GM12878 (cell line): ENCODE data around the gene RPS16. TPM values are rescaled to one million over a fixed set of nuclear protein-coding genes. Genes with fewer than 3 reads are reported as not detected.
A peak's percentile ranks its signal among the peaks of the same experiment; 100 is the strongest.

Experiments used
- ATAC-seq: fragments of 200-7000 bp; cut with Tn5 transposase; 3 replicates; pipeline ENCODE4 v1.9.1; 2020; ENCODE audit warnings: mild to moderate bottlenecking, moderate library complexity
- BruUV-seq: library from RNA; stranded (reverse); fragments of 400-500 nt; replicated peaks from 2 replicates; lab custom pipeline; 2021; lab: Mats Ljungman, UMichigan
- CTCF ChIA-PET: fragments of 300-600 bp; sonication (Branson Sonifier 250); formaldehyde crosslinking; extraction: SDS; loops from one replicate; lab custom pipeline; 2021; ENCODE audit warnings: inconsistent platforms; lab: Yijun Ruan, JAX
- POLR2A ChIA-PET: fragments of 350-600 bp; formaldehyde crosslinking; extraction: SDS; loops from one replicate; lab custom pipeline; 2021; ENCODE audit warnings: inconsistent platforms; lab: Charles Lee
- RAD21 ChIA-PET: fragments of 300-600 bp; sonication (Branson Sonifier 250); formaldehyde crosslinking; loops from one replicate; lab custom pipeline; 2023; ENCODE audit warnings: antibody characterized with exemption; ENCODE audit not compliant: unreplicated experiment; lab: Charles Lee
- SMC1A ChIA-PET: fragments of 300-600 bp; sonication (Branson Sonifier 250); formaldehyde crosslinking; loops from one replicate; lab custom pipeline; 2023; ENCODE audit not compliant: unreplicated experiment, uncharacterized antibody; lab: Charles Lee
- DNase-seq: peaks from one replicate; pipeline ENCODE4 v3.0.0-alpha.2; 2011; ENCODE audit warnings: low read depth, low spot score
- FAIRE-seq: peaks from 3 replicates; lab custom pipeline; 2011; peaks lifted over from hg19 to GRCh38; lab: Jason Lieb, UNC
- H2AFZ ChIP-seq: 2 replicates; pipeline ENCODE4 v1.6.0; 2011; ENCODE audit warnings: low read depth, low read length, control low read depth; ENCODE audit not compliant: control insufficient read depth
- H3K27ac ChIP-seq: 2 replicates; pipeline ENCODE4 v1.5.1; 2011; ENCODE audit warnings: control low read depth; ENCODE audit not compliant: control insufficient read depth, insufficient read depth
- H3K27me3 ChIP-seq, 2 experiments: replicated peaks in 1 of 2; 2 replicates each; pipeline versions ENCODE4 v1.6.0 to v1.6.1; 2011; ENCODE audit warnings: low read length in 1 of 2; ENCODE audit not compliant: control insufficient read depth in 2 of 2, insufficient read depth in 2 of 2
- H3K36me3 ChIP-seq, 2 experiments: 2 replicates each; pipeline ENCODE4 v1.5.1; 2011; ENCODE audit warnings: low read length in 1 of 2; ENCODE audit not compliant: control insufficient read depth in 2 of 2, insufficient read depth in 2 of 2
- H3K4me1 ChIP-seq: 2 replicates; pipeline ENCODE4 v1.6.1; 2011; ENCODE audit warnings: mild to moderate bottlenecking, low read length, moderate library complexity, mixed read lengths; ENCODE audit not compliant: control insufficient read depth, insufficient read depth
- H3K4me2 ChIP-seq: 2 replicates; pipeline ENCODE4 v1.6.0; 2011; ENCODE audit warnings: control low read depth; ENCODE audit not compliant: control insufficient read depth, insufficient read depth
- H3K4me3 ChIP-seq: fragments of 200-600 bp; sonication (generic); 2 replicates; pipeline ENCODE4 v1.5.1; 2016
- H3K79me2 ChIP-seq: 2 replicates; pipeline ENCODE4 v1.6.0; 2011; ENCODE audit warnings: low read length; ENCODE audit not compliant: control insufficient read depth, insufficient read depth
- H3K9ac ChIP-seq: 2 replicates; pipeline ENCODE4 v1.8.0; 2011; ENCODE audit warnings: low read length, control low read depth, mixed read lengths; ENCODE audit not compliant: control insufficient read depth, insufficient read depth
- H3K9me3 ChIP-seq: replicated peaks from 3 replicates; pipeline ENCODE4 v1.5.1; 2011; ENCODE audit warnings: mild to moderate bottlenecking, low read length; ENCODE audit not compliant: control insufficient read depth, insufficient read depth
- H4K20me1 ChIP-seq: 2 replicates; pipeline ENCODE4 v1.6.0; 2011; ENCODE audit not compliant: control insufficient read depth, insufficient read depth
- CREB1 ChIP-seq: IDR thresholded peaks from 2 replicates; pipeline ENCODE4 v1.6.1; 2012; ENCODE audit warnings: low read depth, mild to moderate bottlenecking, inconsistent platforms
- POLR2A ChIP-seq: IDR thresholded peaks from 2 replicates; pipeline ENCODE4 v1.6.1; 2011; ENCODE audit warnings: low read depth, mild to moderate bottlenecking, low read length
- STAT3 ChIP-seq: IDR thresholded peaks from 2 replicates; pipeline ENCODE4 v1.6.1; 2011; ENCODE audit warnings: low read depth, low read length, improper control_type of control experiment
- WGBS: methylation state at CpG from one replicate; pipeline ENCODE4 v1.1.6; 2016; ENCODE audit warnings: low lambda C conversion rate; ENCODE audit not compliant: insufficient replicate concordance, insufficient coverage; ENCODE audit errors: missing lambda C conversion rate; 5-methylcytosine and 5-hydroxymethylcytosine counted together
- in situ Hi-C: fragments of 300-500 bp; cut with MboI; formaldehyde crosslinking; loops from 9 replicates; pipeline ENCODE4 v1.14.3; 2018; ENCODE audit warnings: mixed read lengths
- intact Hi-C: fragments of 100-400 bp; cut with micrococcal nuclease; formaldehyde crosslinking; loops from one replicate; pipeline ENCODE4 v1.14.2; 2022; ENCODE audit not compliant: unreplicated experiment
- polyA plus RNA-seq, 11 experiments: library from polyadenylated mRNA; depleted of rRNA in 4 of 11; unstranded in 6 of 11; stranded (reverse) in 5 of 11; fragments of >200 nt; fragmentation: Nextera tagmentation in 4 of 11; fragmentation: Illumina TruSeq in 1 of 11; extraction: Ambion mirVana in 4 of 11; extraction: Trizol in 1 of 11; gene quantifications; 1 replicate in 1 of 11; 2 replicates in 10 of 11; pipeline versions ENCODE4 v1.2.1 to v1.2.3, GENCODE V29; 2011 to 2016; ENCODE audit warnings: inconsistent platforms in 2 of 11, missing spikeins in 2 of 11, low read depth in 1 of 11
- total RNA-seq, 4 experiments: library from RNA; depleted of rRNA in 3 of 4; stranded (reverse); fragments of >200 nt in 3 of 4; fragmentation: Illumina TruSeq in 1 of 4; extraction: Trizol in 1 of 4; gene quantifications; 2 replicates each; pipeline versions ENCODE4 v1.2.1 to v1.2.3, GENCODE V29; 2013 to 2021

The RPS16 gene
- total and polyA plus RNA-seq, 10 of the 15 experiments (the other 5 are each of a cell fraction or from before 2014, with no cell fraction given): 148 to 4,810 (median 2,343) TPM

GRCh38 chr19:39386557-39386956, 49.2 kb downstream of the RPS16 start:
- peaks cover 5 to 21% of the 10 kb centered on the region in 2 experiments for H3K36me3 ChIP-seq
- POLR2A ChIA-PET: no interaction called here

GRCh38 chr19:39385629-39386411, 49.9 kb downstream of the RPS16 start:
- no TSS peak for BruUV-seq
- peaks cover 5 to 21% of the 10 kb centered on the region in 2 experiments for H3K36me3 ChIP-seq
- H4K20me1 ChIP-seq: no peaks in the 10 kb centered on the region
- FAIRE-seq (no peak), DNase-seq (no peak), ATAC-seq (no peak)
- TF ChIP-seq POLR2A (peak; percentile 36; the same call in 1 of the 2 replicates), STAT3 (no peak)
- in situ Hi-C loops: no loop called here
- no peaks in the 10 kb centered on the region for H3K9me3 ChIP-seq
- no peak overlapping the region for H2AFZ ChIP-seq
- RAD21 ChIA-PET: no interaction called here
- peaks cover 7% of the 10 kb centered on the region for H3K4me1 ChIP-seq
- no peak overlapping the region for H3K27ac ChIP-seq
- SMC1A ChIA-PET: interaction anchor here (0.8 kb wide), 1 partner anchor 148 kb away, joined by 3 read pairs; no protein-coding TSS in a partner anchor
- no peak overlapping the region for H3K9ac ChIP-seq
- POLR2A ChIA-PET: no interaction called here
- no peak overlapping the region for H3K4me3 ChIP-seq
- WGBS: 86% methylated on average over 20 of the region's 20 CpGs
- H3K79me2 ChIP-seq: peaks cover 13% of the 10 kb centered on the region
- H3K27me3 ChIP-seq: no peaks in the 10 kb centered on the region
- CTCF ChIA-PET: no interaction called here
- no peak overlapping the region for H3K4me2 ChIP-seq
- intact Hi-C loops: no loop called here

More at GRCh38 chr19:39386557-39386956, 49.2 kb downstream of the RPS16 start:
- RAD21 ChIA-PET: no interaction called here
- Histone ChIP-seq H3K79me2 (peaks cover 16% of the 10 kb centered on the region), H4K20me1 (no peaks in the 10 kb centered on the region), H3K9me3 (no peaks in the 10 kb centered on the region), H3K27me3 (no peaks in the 10 kb centered on the region), H3K4me2 (no peak overlapping the region), H3K27ac (no peak overlapping the region), H2AFZ (no peak overlapping the region), H3K9ac (no peak overlapping the region), H3K4me3 (no peak overlapping the region), H3K4me1 (peaks cover 7% of the 10 kb centered on the region)
- ATAC-seq: no peak
- TF ChIP-seq CREB1: no peak
- whole genome bisulfite sequencing: 97% methylated on average over 7 of the region's 7 CpGs
- intact Hi-C loops (no loop called here), in situ Hi-C loops (no loop called here)
- DNase-seq: no peak
- BruUV-seq: no TSS peak
- CTCF ChIA-PET: no interaction called here
- SMC1A ChIA-PET: interaction anchor here (0.8 kb wide), 1 partner anchor 147 kb away, joined by 3 read pairs; no protein-coding TSS in a partner anchor
- no peak for FAIRE-seq
